Karpas-422 (cell line): ENCODE results near the gene TUNAR. TPM values are rescaled to one million over a fixed set of nuclear protein-coding genes. Genes with fewer than 3 reads are reported as not detected.

ENCODE experiments used
- DNase-seq: peaks from one replicate; pipeline ENCODE4 v3.0.0-alpha.2; 2015
- H2AFZ ChIP-seq: fragments of 200-600 bp; sonication (generic); 2 replicates; pipeline ENCODE4 v1.6.1; 2014; ENCODE audit warnings: antibody characterized with exemption, low read length, mixed read lengths
- H3K27ac ChIP-seq: fragments of 200-600 bp; sonication (generic); 2 replicates; pipeline ENCODE4 v1.5.1; 2014; ENCODE audit warnings: mild to moderate bottlenecking, low read length, moderate library complexity
- H3K27me3 ChIP-seq: fragments of 200-600 bp; sonication (generic); 2 replicates; pipeline ENCODE4 v1.6.1; 2014; ENCODE audit warnings: low read length, mixed read lengths
- H3K36me3 ChIP-seq: fragments of 200-600 bp; sonication (generic); 2 replicates; pipeline ENCODE4 v1.6.1; 2014; ENCODE audit warnings: low read length, mixed read lengths; ENCODE audit not compliant: insufficient read depth
- H3K4me1 ChIP-seq: fragments of 200-600 bp; sonication (generic); 2 replicates; pipeline ENCODE4 v1.6.1; 2014; ENCODE audit warnings: mild to moderate bottlenecking, low read length, mixed read lengths
- H3K4me2 ChIP-seq: fragments of 200-600 bp; sonication (generic); 2 replicates; pipeline ENCODE4 v1.6.1; 2014; ENCODE audit warnings: low read length, low read depth, mild to moderate bottlenecking; ENCODE audit not compliant: poor library complexity, severe bottlenecking
- H3K4me3 ChIP-seq: fragments of 200-600 bp; sonication (generic); 2 replicates; pipeline ENCODE4 v1.5.1; 2014; ENCODE audit warnings: mild to moderate bottlenecking, antibody characterized with exemption, low read length, mixed read lengths
- H3K79me2 ChIP-seq: fragments of 200-600 bp; sonication (generic); 2 replicates; pipeline ENCODE4 v1.6.1; 2014; ENCODE audit warnings: mild to moderate bottlenecking, low read length, mixed read lengths
- H3K9ac ChIP-seq: fragments of 200-600 bp; sonication (generic); 2 replicates; pipeline ENCODE4 v1.6.0; 2014; ENCODE audit warnings: low read length
- H3K9me2 ChIP-seq: fragments of 200-600 bp; sonication (generic), shearing (Covaris generic); replicated peaks from 2 replicates; pipeline ENCODE4 v1.6.0; 2014; ENCODE audit warnings: mild to moderate bottlenecking, low read length, moderate library complexity; ENCODE audit not compliant: insufficient read depth
- H3K9me3 ChIP-seq: fragments of 300-700, 200-600 bp; sonication (generic); 2 replicates; pipeline ENCODE4 v1.6.1; 2014; ENCODE audit warnings: low read length, mixed read lengths
- H4K20me1 ChIP-seq: fragments of 200-600 bp; sonication (generic); 2 replicates; pipeline ENCODE4 v1.6.1; 2014; ENCODE audit warnings: mild to moderate bottlenecking, antibody characterized with exemption, low read length, low read depth; ENCODE audit not compliant: insufficient read depth
- total RNA-seq: library from RNA; depleted of rRNA; stranded (reverse); fragments of >200 nt; shearing (Covaris generic); gene quantifications from 2 replicates; pipeline ENCODE4 v1.2.3, GENCODE V29; 2014; ENCODE audit warnings: low replicate concordance; rRNA removed

The TUNAR gene
- total RNA-seq = not detected in 2 replicates

DNA sequence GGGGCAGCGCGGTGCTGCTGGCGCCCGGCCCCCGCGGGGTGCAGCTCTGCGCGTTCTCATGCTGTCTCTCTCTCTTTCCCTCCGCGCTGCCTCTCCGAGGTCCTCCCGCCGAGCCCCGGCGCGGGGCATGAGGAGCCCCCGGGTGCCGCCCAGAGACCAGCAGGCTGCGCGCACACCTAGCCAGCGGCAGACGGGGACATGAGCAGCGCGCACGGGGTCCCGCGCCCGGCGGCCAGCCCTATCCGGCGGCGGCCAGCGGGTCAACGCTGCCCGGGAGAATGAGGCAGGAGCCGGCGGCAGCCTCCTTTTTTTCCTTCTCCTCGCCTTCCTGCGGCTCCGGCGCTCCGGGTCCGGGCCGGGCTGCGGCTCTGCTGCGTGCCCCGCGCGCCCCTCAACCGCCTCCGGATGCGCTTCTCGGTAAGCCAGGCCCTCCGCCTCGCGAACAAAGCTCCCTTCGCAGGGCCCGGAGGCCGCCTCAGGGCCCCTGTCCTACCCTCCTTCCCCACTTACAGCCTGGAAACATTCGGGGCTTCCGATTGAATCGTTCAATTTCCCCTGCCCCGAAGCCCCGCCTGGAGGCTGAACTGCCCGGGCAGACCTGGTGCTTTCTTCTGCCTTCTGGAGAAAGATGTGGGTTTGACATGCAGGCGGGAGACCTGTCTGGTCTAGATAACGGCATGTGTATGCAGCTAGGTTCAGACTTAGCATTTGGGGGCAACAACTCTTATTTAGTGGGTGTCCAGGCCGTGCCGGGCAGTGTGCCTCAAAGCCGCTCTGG, at the start of gene TUNAR:
TSS of gene TUNAR (plus strand) at position 72 of the 778 bp plus-strand sequence.
- Histone ChIP-seq H3K4me2 (no peak within 1 kb of the TSS), H3K27me3 (no peaks in the 10 kb centered on the region)
- no peak for DNase-seq

DNA sequence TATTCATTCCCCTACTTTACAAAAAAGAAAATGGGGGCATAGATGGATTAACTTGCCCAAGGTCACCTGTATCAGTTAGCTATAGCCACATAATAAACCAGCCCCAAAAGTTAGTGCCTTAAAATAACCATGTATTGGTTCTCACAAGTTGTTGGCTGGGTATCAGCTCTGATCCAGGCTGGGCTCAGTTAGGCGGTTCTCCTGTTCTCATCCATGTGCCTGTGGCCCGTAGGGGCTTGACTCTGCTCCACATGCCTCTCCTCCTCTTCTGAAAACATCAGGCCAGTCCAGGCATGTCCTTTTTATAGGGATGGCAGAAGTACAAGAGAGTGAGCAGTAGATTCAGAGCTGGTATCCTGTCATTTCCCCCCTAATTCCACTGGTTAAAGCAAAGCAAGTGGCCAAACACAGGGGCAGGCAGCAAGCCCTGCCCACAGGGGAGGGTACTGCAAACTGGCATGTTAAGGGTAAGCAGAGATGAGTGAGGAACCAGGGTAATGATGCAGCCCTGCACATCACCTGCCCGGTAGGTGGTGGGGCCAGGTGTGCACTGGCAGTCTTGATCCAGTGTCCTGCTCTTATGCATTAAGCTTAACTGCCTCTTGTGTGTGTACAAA, 47.9 kb upstream of the TUNAR start:
- DNase-seq = no peak
- Histone ChIP-seq H3K27ac (no peak overlapping the region), H3K27me3 (no peaks in the 10 kb centered on the region), H3K9me3 (no peaks in the 10 kb centered on the region), H3K9me2 (no peaks in the 10 kb centered on the region), H3K4me3 (no peak overlapping the region), H3K79me2 (no peaks in the 10 kb centered on the region), H2AFZ (no peak overlapping the region), H3K4me2 (no peak overlapping the region), H4K20me1 (no peaks in the 10 kb centered on the region), H3K4me1 (no peaks in the 10 kb centered on the region), H3K9ac (no peak overlapping the region), H3K36me3 (no peaks in the 10 kb centered on the region)

More for the DNA sequence above, at the start of gene TUNAR:
- H3K4me1 ChIP-seq = no peaks in the 10 kb centered on the region
- H3K9me2 ChIP-seq = no peaks in the 10 kb centered on the region
- no peak within 1 kb of the TSS for H2AFZ ChIP-seq
- H3K4me3 ChIP-seq = no peak within 1 kb of the TSS
- H3K79me2 ChIP-seq = no peaks in the 10 kb centered on the region
- H3K9ac ChIP-seq = no peak within 1 kb of the TSS
- no peaks in the 10 kb centered on the region for H4K20me1 ChIP-seq
- no peaks in the 10 kb centered on the region for H3K36me3 ChIP-seq
- H3K27ac ChIP-seq = no peak within 1 kb of the TSS
- no peaks in the 10 kb centered on the region for H3K9me3 ChIP-seq

- no peak for DNase-seq
- Histone ChIP-seq H3K4me2 (no peak overlapping the region), H3K9me3 (no peaks in the 10 kb centered on the region)
These were observed 47.3 kb upstream of the TUNAR start for GRCh38 chr14:95829321-95829720.

GRCh38 chr14:95830386-95830785, 46.2 kb upstream of the TUNAR start:
- Histone ChIP-seq H3K27me3 (0 out of 2 replicates have a peak, but pooled peaks cover 1% of the 10 kb centered on the region), H3K9me3 (no peaks in the 10 kb centered on the region), H3K4me1 (no peaks in the 10 kb centered on the region), H3K4me3 (no peak overlapping the region), H3K27ac (no peak overlapping the region), H3K36me3 (no peaks in the 10 kb centered on the region), H3K9me2 (no peaks in the 10 kb centered on the region), H4K20me1 (no peaks in the 10 kb centered on the region), H3K79me2 (no peaks in the 10 kb centered on the region), H3K9ac (no peak overlapping the region), H3K4me2 (no peak overlapping the region), H2AFZ (no peak overlapping the region)
- no peak for DNase-seq

More at GRCh38 chr14:95829321-95829720, 47.3 kb upstream of the TUNAR start:
- Histone ChIP-seq H3K36me3 (no peaks in the 10 kb centered on the region), H4K20me1 (no peaks in the 10 kb centered on the region), H3K4me1 (no peaks in the 10 kb centered on the region), H3K9me2 (no peaks in the 10 kb centered on the region), H3K4me3 (no peak overlapping the region), H2AFZ (no peak overlapping the region), H3K79me2 (no peaks in the 10 kb centered on the region), H3K27ac (no peak overlapping the region), H3K9ac (no peak overlapping the region), H3K27me3 (no peaks in the 10 kb centered on the region)

DNA sequence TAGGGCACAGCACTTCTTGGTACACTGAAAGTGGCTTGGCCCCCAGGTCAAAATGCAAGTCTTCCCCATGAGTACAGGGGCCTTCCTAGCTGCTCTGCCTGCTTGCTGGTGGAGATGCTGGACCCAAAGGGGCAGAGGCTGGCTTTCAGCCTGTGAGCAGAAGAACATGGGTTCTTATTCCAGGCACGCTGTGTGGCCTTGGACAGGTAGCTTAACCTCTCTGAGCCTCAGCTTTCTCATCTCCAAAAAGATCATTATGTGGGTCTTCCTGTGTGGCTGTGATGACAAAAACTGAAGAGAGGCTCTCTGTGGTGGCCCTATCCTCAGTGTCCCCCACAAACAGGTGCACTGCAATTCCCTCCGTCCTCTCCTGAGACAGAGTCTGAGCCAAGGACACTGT, 45.6 kb upstream of the TUNAR start:
- no peak overlapping the region for H3K4me2 ChIP-seq
- H2AFZ ChIP-seq = no peak overlapping the region
- H4K20me1 ChIP-seq = no peaks in the 10 kb centered on the region
- H3K27me3 ChIP-seq = 0 out of 2 replicates have a peak, but pooled peaks cover 2% of the 10 kb centered on the region
- no peak overlapping the region for H3K4me3 ChIP-seq
- H3K27ac ChIP-seq = no peak overlapping the region
- no peak for DNase-seq
- no peaks in the 10 kb centered on the region for H3K9me2 ChIP-seq
- H3K9me3 ChIP-seq = no peaks in the 10 kb centered on the region
- H3K4me1 ChIP-seq = no peaks in the 10 kb centered on the region
- H3K9ac ChIP-seq = no peak overlapping the region
- H3K36me3 ChIP-seq = no peaks in the 10 kb centered on the region
- no peaks in the 10 kb centered on the region for H3K79me2 ChIP-seq

- no peak overlapping the region for H3K9ac ChIP-seq
- H3K36me3 ChIP-seq = no peaks in the 10 kb centered on the region
- H3K9me2 ChIP-seq = no peaks in the 10 kb centered on the region
- no peak overlapping the region for H3K4me3 ChIP-seq
- H3K27me3 ChIP-seq = 0 out of 2 replicates have a peak, but pooled peaks cover 2% of the 10 kb centered on the region
- no peak overlapping the region for H2AFZ ChIP-seq
- no peaks in the 10 kb centered on the region for H3K4me1 ChIP-seq
- no peaks in the 10 kb centered on the region for H4K20me1 ChIP-seq
- H3K27ac ChIP-seq = no peak overlapping the region
- no peaks in the 10 kb centered on the region for H3K79me2 ChIP-seq
- DNase-seq = no peak
- H3K4me2 ChIP-seq = no peak overlapping the region
- no peaks in the 10 kb centered on the region for H3K9me3 ChIP-seq
These were observed 45.2 kb upstream of the TUNAR start for GRCh38 chr14:95831468-95831867.

DNA sequence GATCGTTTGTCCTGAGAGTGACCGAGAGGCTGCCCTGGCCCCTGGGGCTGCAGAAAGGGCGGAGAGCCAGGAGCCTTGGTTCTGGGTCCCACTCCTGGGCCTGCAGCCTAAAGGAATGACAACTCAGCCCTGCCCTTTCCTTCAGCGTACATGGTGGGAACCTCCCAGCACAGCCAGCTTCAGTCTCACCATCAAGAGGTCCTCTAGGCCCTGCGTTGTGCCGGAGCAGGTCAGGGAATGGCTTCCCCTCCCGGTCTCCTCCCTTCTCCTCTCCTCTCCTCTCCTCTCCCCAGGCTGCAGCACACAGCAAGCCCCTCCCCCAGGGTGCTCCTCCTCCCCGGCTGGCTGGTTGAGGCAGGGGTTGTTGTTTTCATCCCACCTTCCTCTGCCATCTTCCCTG, 44.6 kb upstream of the TUNAR start:
- no peaks in the 10 kb centered on the region for H3K9me3 ChIP-seq
- no peak overlapping the region for H3K4me2 ChIP-seq
- H3K36me3 ChIP-seq = no peaks in the 10 kb centered on the region
- H3K27me3 ChIP-seq = 0 out of 2 replicates have a peak, but pooled peaks cover 2% of the 10 kb centered on the region
- no peaks in the 10 kb centered on the region for H3K9me2 ChIP-seq
- H2AFZ ChIP-seq = no peak overlapping the region
- H3K4me1 ChIP-seq = no peaks in the 10 kb centered on the region
- no peaks in the 10 kb centered on the region for H4K20me1 ChIP-seq
- DNase-seq = no peak
- H3K27ac ChIP-seq = no peak overlapping the region
- no peak overlapping the region for H3K4me3 ChIP-seq
- H3K9ac ChIP-seq = no peak overlapping the region
- H3K79me2 ChIP-seq = no peaks in the 10 kb centered on the region

- Histone ChIP-seq H3K27me3 (0 out of 2 replicates have a peak, but pooled peaks cover 2% of the 10 kb centered on the region), H3K79me2 (no peaks in the 10 kb centered on the region), H3K9me2 (no peaks in the 10 kb centered on the region), H2AFZ (no peak overlapping the region), H3K4me2 (no peak overlapping the region), H3K27ac (no peak overlapping the region), H3K36me3 (no peaks in the 10 kb centered on the region), H3K9ac (no peak overlapping the region), H3K9me3 (no peaks in the 10 kb centered on the region), H3K4me1 (no peaks in the 10 kb centered on the region), H3K4me3 (no peak overlapping the region), H4K20me1 (no peaks in the 10 kb centered on the region)
- DNase-seq = peak; percentile 65
These were observed 43.2 kb upstream of the TUNAR start for GRCh38 chr14:95833429-95833828.
